Mucosa of stomach (tissue), 1 donor: Measurements from ENCODE around the gene HILPDA.

Experiments used
- H3K27me3 ChIP-seq: one replicate; pipeline ENCODE4 v1.7.0; 2013; ENCODE audit warnings: mild to moderate bottlenecking, low read length; ENCODE audit not compliant: control insufficient read depth, insufficient read depth
- H3K36me3 ChIP-seq: one replicate; pipeline ENCODE4 v1.7.0; 2013; ENCODE audit warnings: low read length; ENCODE audit not compliant: control insufficient read depth, insufficient read depth
- H3K4me1 ChIP-seq: one replicate; pipeline ENCODE4 v1.7.0; 2013; ENCODE audit warnings: mild to moderate bottlenecking, low read length; ENCODE audit not compliant: control insufficient read depth, insufficient read depth
- H3K4me3 ChIP-seq: one replicate; pipeline ENCODE4 v1.7.0; 2013; ENCODE audit warnings: low read length
- H3K9ac ChIP-seq: one replicate; pipeline ENCODE4 v1.7.0; 2013; ENCODE audit warnings: mild to moderate bottlenecking, low read length, moderate library complexity
- H3K9me3 ChIP-seq: one replicate; pipeline ENCODE4 v1.7.0; 2013; ENCODE audit warnings: mild to moderate bottlenecking, low read length, moderate library complexity; ENCODE audit not compliant: control insufficient read depth
- donor health status: Pancreatic carcinoma.

The HILPDA gene

GRCh38 chr7:128420773-128421172 lies 34.9 kb upstream of the HILPDA start:
- Histone ChIP-seq H3K9ac (no peak overlapping the region), H3K4me1 (no peaks in the 10 kb centered on the region), H3K27me3 (no peaks in the 10 kb centered on the region), H3K4me3 (no peak overlapping the region), H3K9me3 (no peaks in the 10 kb centered on the region), H3K36me3 (no peaks in the 10 kb centered on the region)

- no peak overlapping the region for H3K4me3 ChIP-seq
- H3K36me3 ChIP-seq, result no peaks in the 10 kb centered on the region
- no peak overlapping the region for H3K9ac ChIP-seq
- no peaks in the 10 kb centered on the region for H3K9me3 ChIP-seq
- H3K4me1 ChIP-seq, result no peaks in the 10 kb centered on the region
- no peaks in the 10 kb centered on the region for H3K27me3 ChIP-seq
These were observed 34.3 kb upstream of the HILPDA start for GRCh38 chr7:128421384-128421783.

GRCh38 chr7:128422037-128422436 lies 33.6 kb upstream of the HILPDA start:
- H3K9me3 ChIP-seq, result no peaks in the 10 kb centered on the region
- no peaks in the 10 kb centered on the region for H3K27me3 ChIP-seq
- no peaks in the 10 kb centered on the region for H3K4me1 ChIP-seq
- H3K36me3 ChIP-seq, result no peaks in the 10 kb centered on the region
- no peak overlapping the region for H3K4me3 ChIP-seq
- H3K9ac ChIP-seq, result no peak overlapping the region

- Histone ChIP-seq H3K9ac (no peak overlapping the region), H3K9me3 (no peaks in the 10 kb centered on the region), H3K4me1 (no peaks in the 10 kb centered on the region), H3K36me3 (no peaks in the 10 kb centered on the region), H3K4me3 (no peak overlapping the region), H3K27me3 (no peaks in the 10 kb centered on the region)
These were observed 32.8 kb upstream of the HILPDA start for GRCh38 chr7:128422842-128423241.

- Histone ChIP-seq H3K9ac (no peak overlapping the region), H3K9me3 (no peaks in the 10 kb centered on the region), H3K36me3 (no peaks in the 10 kb centered on the region), H3K4me3 (no peak overlapping the region), H3K4me1 (no peaks in the 10 kb centered on the region), H3K27me3 (no peaks in the 10 kb centered on the region)
These were observed 30.9 kb upstream of the HILPDA start for GRCh38 chr7:128424686-128425275.

GRCh38 chr7:128425850-128426249 lies 29.8 kb upstream of the HILPDA start:
- no peaks in the 10 kb centered on the region for H3K36me3 ChIP-seq
- no peak overlapping the region for H3K9ac ChIP-seq
- no peaks in the 10 kb centered on the region for H3K27me3 ChIP-seq
- H3K9me3 ChIP-seq, result no peaks in the 10 kb centered on the region
- H3K4me1 ChIP-seq, result peaks cover 4% of the 10 kb centered on the region
- H3K4me3 ChIP-seq, result no peak overlapping the region

- H3K4me1 ChIP-seq, result peaks cover 10% of the 10 kb centered on the region
- no peak overlapping the region for H3K9ac ChIP-seq
- H3K27me3 ChIP-seq, result no peaks in the 10 kb centered on the region
- no peaks in the 10 kb centered on the region for H3K9me3 ChIP-seq
- no peak overlapping the region for H3K4me3 ChIP-seq
- H3K36me3 ChIP-seq, result no peaks in the 10 kb centered on the region
These were observed 28.3 kb upstream of the HILPDA start for GRCh38 chr7:128427289-128427891.

- Histone ChIP-seq H3K9me3 (no peaks in the 10 kb centered on the region), H3K36me3 (no peaks in the 10 kb centered on the region), H3K27me3 (no peaks in the 10 kb centered on the region), H3K4me3 (no peak overlapping the region), H3K4me1 (peaks cover 15% of the 10 kb centered on the region), H3K9ac (no peak overlapping the region)
These were observed 25.5 kb upstream of the HILPDA start for GRCh38 chr7:128430207-128430606.

GRCh38 chr7:128431221-128431620 lies 24.5 kb upstream of the HILPDA start:
- no peaks in the 10 kb centered on the region for H3K36me3 ChIP-seq
- H3K4me1 ChIP-seq, result peaks cover 18% of the 10 kb centered on the region
- no peaks in the 10 kb centered on the region for H3K9me3 ChIP-seq
- H3K4me3 ChIP-seq, result no peak overlapping the region
- H3K27me3 ChIP-seq, result no peaks in the 10 kb centered on the region
- H3K9ac ChIP-seq, result no peak overlapping the region

- H3K9me3 ChIP-seq, result no peaks in the 10 kb centered on the region
- no peak overlapping the region for H3K9ac ChIP-seq
- H3K4me3 ChIP-seq, result no peak overlapping the region
- peaks cover 18% of the 10 kb centered on the region for H3K4me1 ChIP-seq
- no peaks in the 10 kb centered on the region for H3K36me3 ChIP-seq
- H3K27me3 ChIP-seq, result no peaks in the 10 kb centered on the region
These were observed 23.9 kb upstream of the HILPDA start for GRCh38 chr7:128431754-128432153.

- Histone ChIP-seq H3K4me1 (peaks cover 18% of the 10 kb centered on the region), H3K9me3 (no peaks in the 10 kb centered on the region), H3K4me3 (no peak overlapping the region), H3K9ac (no peak overlapping the region), H3K36me3 (no peaks in the 10 kb centered on the region), H3K27me3 (no peaks in the 10 kb centered on the region)
These were observed 21.0 kb upstream of the HILPDA start for GRCh38 chr7:128434413-128435326.

GRCh38 chr7:128435327-128435686 lies 20.4 kb upstream of the HILPDA start:
- no peak overlapping the region for H3K4me3 ChIP-seq
- H3K9me3 ChIP-seq, result no peaks in the 10 kb centered on the region
- H3K36me3 ChIP-seq, result no peaks in the 10 kb centered on the region
- peaks cover 18% of the 10 kb centered on the region for H3K4me1 ChIP-seq
- H3K9ac ChIP-seq, result no peak overlapping the region
- H3K27me3 ChIP-seq, result no peaks in the 10 kb centered on the region
